H1 (cell line): ENCODE data around the gene RASAL1. TPM values are rescaled to one million over a fixed set of nuclear protein-coding genes. Genes with fewer than 3 reads are reported as not detected.
A peak's percentile ranks its signal among the peaks of the same experiment; 100 is the strongest.

Source experiments
- CTCF ChIA-PET: fragments of 300-600 bp; sonication (Branson Sonifier 250); formaldehyde crosslinking; loops from one replicate; lab custom pipeline; 2021; ENCODE audit not compliant: partially characterized antibody; lab: Charles Lee
- POLR2A ChIA-PET: fragments of 300-600 bp; sonication (Branson Sonifier 250); formaldehyde crosslinking; loops from one replicate; lab custom pipeline; 2021; ENCODE audit warnings: inconsistent platforms; ENCODE audit not compliant: partially characterized antibody; lab: Charles Lee
- DNase-seq, 2 experiments: peaks; one replicate each; pipeline versions ENCODE4 v3.0.0 to v3.0.0-alpha.2; 2010 to 2022; ENCODE audit warnings: low spot score in 2 of 2, low read depth in 1 of 2, mixed read lengths in 1 of 2
- FAIRE-seq: peaks from 2 replicates; lab custom pipeline; 2011; peaks lifted over from hg19 to GRCh38; lab: Jason Lieb, UNC
- H2AFZ ChIP-seq: 2 replicates; pipeline ENCODE4 v1.8.1; 2012; ENCODE audit warnings: low read length, inconsistent platforms
- H2AK5ac ChIP-seq: 2 replicates; pipeline ENCODE4 v1.6.1; 2013; ENCODE audit warnings: low read depth, low read length
- H2BK120ac ChIP-seq: replicated peaks from 2 replicates; pipeline ENCODE3; 2013; ENCODE audit warnings: low read depth, low read length, inconsistent platforms
- H2BK12ac ChIP-seq: 2 replicates; pipeline ENCODE4 v1.6.1; 2013; ENCODE audit warnings: low read depth, low read length
- H2BK15ac ChIP-seq: 2 replicates; pipeline ENCODE4 v1.6.1; 2013; ENCODE audit warnings: low read length
- H2BK20ac ChIP-seq: 2 replicates; pipeline ENCODE4 v1.6.1; 2013; ENCODE audit warnings: low read length
- H2BK5ac ChIP-seq: 2 replicates; pipeline ENCODE4 v1.6.1; 2013; ENCODE audit warnings: low read depth, low read length
- H3K14ac ChIP-seq: 2 replicates; pipeline ENCODE4 v1.6.1; 2013; ENCODE audit warnings: inconsistent platforms; ENCODE audit not compliant: insufficient read length
- H3K18ac ChIP-seq: 2 replicates; pipeline ENCODE4 v1.6.1; 2013; ENCODE audit warnings: low read length; ENCODE audit errors: extremely low read depth
- H3K23ac ChIP-seq: 2 replicates; pipeline ENCODE4 v1.6.1; 2013; ENCODE audit warnings: inconsistent platforms; ENCODE audit not compliant: insufficient read length
- H3K23me2 ChIP-seq: 2 replicates; pipeline ENCODE4 v1.6.1; 2013; ENCODE audit warnings: low read depth, low read length
- H3K27ac ChIP-seq: 2 replicates; pipeline ENCODE4 v1.6.1; 2011; ENCODE audit warnings: low read depth, low read length, inconsistent platforms
- H3K27me3 ChIP-seq, 4 experiments: replicated peaks in 1 of 4; 1 replicate in 1 of 4; 2 replicates in 3 of 4; pipeline versions ENCODE4 v1.6.1 to v1.8.1; 2011 to 2013; ENCODE audit warnings: low read length in 3 of 4, mild to moderate bottlenecking in 3 of 4, inconsistent platforms in 2 of 4, mixed read lengths in 2 of 4, moderate library complexity in 1 of 4; ENCODE audit not compliant: control insufficient read depth in 3 of 4, insufficient read depth in 3 of 4; ENCODE audit errors: extremely low read depth in 1 of 4
- H3K36me3 ChIP-seq, 4 experiments: 2 replicates each; pipeline versions ENCODE4 v1.6.1 to v1.8.1; 2011 to 2013; ENCODE audit warnings: mild to moderate bottlenecking in 4 of 4, low read length in 3 of 4, moderate library complexity in 2 of 4, control low read depth in 1 of 4, inconsistent platforms in 1 of 4; ENCODE audit not compliant: insufficient read depth in 4 of 4, control insufficient read depth in 2 of 4
- H3K4ac ChIP-seq: replicated peaks from 2 replicates; pipeline ENCODE3; 2013; ENCODE audit warnings: low read length, low read depth, mixed read lengths, inconsistent platforms; ENCODE audit not compliant: insufficient read length
- H3K4me1 ChIP-seq, 4 experiments: replicated peaks in 1 of 4; 1 replicate in 1 of 4; 2 replicates in 3 of 4; pipeline versions ENCODE4 v1.6.1 to v1.8.1; 2011 to 2013; ENCODE audit warnings: low read length in 3 of 4, inconsistent platforms in 2 of 4, mixed read lengths in 1 of 4; ENCODE audit not compliant: insufficient read depth in 4 of 4, control insufficient read depth in 3 of 4
- H3K4me2 ChIP-seq, 2 experiments: 2 replicates each; pipeline versions ENCODE4 v1.6.1 to v1.8.1; 2011 to 2013; ENCODE audit warnings: low read depth in 2 of 2, low read length in 2 of 2, control low read depth in 1 of 2, inconsistent platforms in 1 of 2, mild to moderate bottlenecking in 1 of 2; ENCODE audit not compliant: insufficient read depth in 1 of 2
- H3K4me3 ChIP-seq, 4 experiments: fragments of 200-600, 300-600 bp in 1 of 4; sonication (generic), shearing (Covaris generic), sonication (Bioruptor Twin) in 1 of 4; 2 replicates each; pipeline versions ENCODE4 v1.5.1 to v1.8.1; 2011 to 2016; ENCODE audit warnings: low read length in 4 of 4, low read depth in 3 of 4, control low read depth in 2 of 4, inconsistent platforms in 2 of 4, mild to moderate bottlenecking in 2 of 4, mixed read lengths in 1 of 4, moderate library complexity in 1 of 4; ENCODE audit not compliant: insufficient read depth in 2 of 4; ENCODE audit errors: extremely low read depth in 1 of 4
- H3K56ac ChIP-seq: replicated peaks from 2 replicates; pipeline ENCODE3; 2013; ENCODE audit warnings: low read depth, mild to moderate bottlenecking, mixed read lengths, low read length, inconsistent platforms; ENCODE audit not compliant: insufficient read length
- H3K79me1 ChIP-seq: 2 replicates; pipeline ENCODE4 v1.6.1; 2013; ENCODE audit warnings: low read depth, low read length, control low read depth
- H3K79me2 ChIP-seq, 2 experiments: 2 replicates each; pipeline versions ENCODE4 v1.6.1 to v1.8.1; 2012 to 2013; ENCODE audit warnings: low read length in 2 of 2, mild to moderate bottlenecking in 2 of 2, inconsistent platforms in 1 of 2; ENCODE audit not compliant: insufficient read depth in 2 of 2, control insufficient read depth in 1 of 2
- H3K9ac ChIP-seq, 4 experiments: replicated peaks in 1 of 4; 1 replicate in 1 of 4; 2 replicates in 3 of 4; pipeline versions ENCODE4 v1.6.1 to v1.8.1; 2011 to 2013; ENCODE audit warnings: low read depth in 3 of 4, low read length in 3 of 4, control low read depth in 2 of 4, mild to moderate bottlenecking in 2 of 4, moderate library complexity in 2 of 4, inconsistent platforms in 1 of 4; ENCODE audit errors: extremely low read depth in 1 of 4
- H3K9me3 ChIP-seq, 2 experiments: 2 replicates each; pipeline versions ENCODE4 v1.6.1 to v1.8.1; 2012 to 2013; ENCODE audit warnings: mild to moderate bottlenecking in 2 of 2, moderate library complexity in 2 of 2, control low read depth in 1 of 2, inconsistent platforms in 1 of 2, low read depth in 1 of 2, low read length in 1 of 2, mixed read lengths in 1 of 2; ENCODE audit not compliant: insufficient read depth in 2 of 2
- H4K20me1 ChIP-seq, 2 experiments: replicated peaks in 1 of 2; 2 replicates each; pipeline versions ENCODE3 to v1.8.1; 2011 to 2013; ENCODE audit warnings: inconsistent platforms in 2 of 2, low read length in 2 of 2, mild to moderate bottlenecking in 1 of 2; ENCODE audit not compliant: insufficient read depth in 2 of 2, control insufficient read depth in 1 of 2
- H4K5ac ChIP-seq: 2 replicates; pipeline ENCODE4 v1.6.1; 2013; ENCODE audit warnings: low read length, low read depth, mixed read lengths, inconsistent platforms; ENCODE audit not compliant: insufficient read length
- H4K8ac ChIP-seq: 2 replicates; pipeline ENCODE4 v1.8.0; 2013; ENCODE audit warnings: mild to moderate bottlenecking, moderate library complexity, low read length, inconsistent platforms; ENCODE audit not compliant: insufficient read depth; ENCODE audit errors: extremely low read depth
- H4K91ac ChIP-seq: replicated peaks from 2 replicates; pipeline ENCODE3; 2013; ENCODE audit warnings: low read length, mixed read lengths, inconsistent platforms; ENCODE audit not compliant: insufficient read length
- GABPA ChIP-seq: IDR thresholded peaks from 2 replicates; pipeline ENCODE4 v1.6.1; 2011; ENCODE audit warnings: mild to moderate bottlenecking, low read length, moderate library complexity, borderline replicate concordance; ENCODE audit not compliant: insufficient read depth
- HDAC2 ChIP-seq, 2 experiments: fragments of 300-600 bp in 1 of 2; sonication (generic) in 1 of 2; IDR thresholded peaks; 2 replicates each; pipeline ENCODE4 v1.6.1; 2011 to 2012; ENCODE audit warnings: low read depth in 2 of 2, low read length in 2 of 2, mild to moderate bottlenecking in 2 of 2, moderate library complexity in 2 of 2, borderline replicate concordance in 1 of 2, inconsistent platforms in 1 of 2
- KDM1A ChIP-seq: fragments of 200-600, 300-600 bp; sonication (generic); IDR thresholded peaks from 2 replicates; pipeline ENCODE4 v1.7.1; 2016; ENCODE audit warnings: mild to moderate bottlenecking, low read length, borderline replicate concordance
- RFX5 ChIP-seq: IDR thresholded peaks from 2 replicates; pipeline ENCODE4 v1.6.1; 2011; ENCODE audit warnings: low read depth, low read length, improper control_type of control experiment, borderline replicate concordance
- WGBS, 2 experiments: shearing (Covaris generic) in 1 of 2; methylation state at CpG; one replicate each; pipeline versions ENCODE4 v1.1.6 to v1.1.7; 2013 to 2015; ENCODE audit warnings: low lambda C conversion rate in 2 of 2, mixed read lengths in 2 of 2, inconsistent platforms in 1 of 2, low coverage in 1 of 2, missing lambda C conversion rate in 1 of 2; ENCODE audit not compliant: insufficient replicate concordance in 2 of 2, insufficient coverage in 1 of 2, insufficient read length in 1 of 2; ENCODE audit errors: extremely low coverage in 1 of 2, missing lambda C conversion rate in 1 of 2; 5-methylcytosine and 5-hydroxymethylcytosine counted together
- polyA plus RNA-seq, 7 experiments: library from polyadenylated mRNA; depleted of rRNA in 3 of 7; stranded (reverse) in 5 of 7; unstranded in 2 of 7; fragments of >200 nt in 5 of 7; fragments of 200-250 nt in 2 of 7; gene quantifications; 1 replicate in 5 of 7; 2 replicates in 1 of 7; 4 replicates in 1 of 7; pipeline versions ENCODE4 v1.2.1 to v1.2.3, GENCODE V29; 2011 to 2013; ENCODE audit warnings: missing spikeins in 2 of 7, mixed read lengths in 2 of 7
- total RNA-seq: library from RNA; stranded (reverse); fragmentation: NEBNext Ultra II Directional; extraction: Animal tissue kit (Norgen Biotek cat#: 25700); gene quantifications from 2 replicates; pipeline ENCODE4 v1.2.1, GENCODE V29; 2021
- TF ChIP-seq, protein P1 (sequence below): IDR thresholded peaks from 2 replicates; pipeline ENCODE4 v1.6.1; 2012; ENCODE audit warnings: inconsistent platforms

Gene RASAL1
- total and polyA plus RNA-seq, 2 of the 8 experiments (the other 6 are each of a cell fraction or from before 2014, with no cell fraction given), result 3.7 to 5.0 TPM

DNA sequence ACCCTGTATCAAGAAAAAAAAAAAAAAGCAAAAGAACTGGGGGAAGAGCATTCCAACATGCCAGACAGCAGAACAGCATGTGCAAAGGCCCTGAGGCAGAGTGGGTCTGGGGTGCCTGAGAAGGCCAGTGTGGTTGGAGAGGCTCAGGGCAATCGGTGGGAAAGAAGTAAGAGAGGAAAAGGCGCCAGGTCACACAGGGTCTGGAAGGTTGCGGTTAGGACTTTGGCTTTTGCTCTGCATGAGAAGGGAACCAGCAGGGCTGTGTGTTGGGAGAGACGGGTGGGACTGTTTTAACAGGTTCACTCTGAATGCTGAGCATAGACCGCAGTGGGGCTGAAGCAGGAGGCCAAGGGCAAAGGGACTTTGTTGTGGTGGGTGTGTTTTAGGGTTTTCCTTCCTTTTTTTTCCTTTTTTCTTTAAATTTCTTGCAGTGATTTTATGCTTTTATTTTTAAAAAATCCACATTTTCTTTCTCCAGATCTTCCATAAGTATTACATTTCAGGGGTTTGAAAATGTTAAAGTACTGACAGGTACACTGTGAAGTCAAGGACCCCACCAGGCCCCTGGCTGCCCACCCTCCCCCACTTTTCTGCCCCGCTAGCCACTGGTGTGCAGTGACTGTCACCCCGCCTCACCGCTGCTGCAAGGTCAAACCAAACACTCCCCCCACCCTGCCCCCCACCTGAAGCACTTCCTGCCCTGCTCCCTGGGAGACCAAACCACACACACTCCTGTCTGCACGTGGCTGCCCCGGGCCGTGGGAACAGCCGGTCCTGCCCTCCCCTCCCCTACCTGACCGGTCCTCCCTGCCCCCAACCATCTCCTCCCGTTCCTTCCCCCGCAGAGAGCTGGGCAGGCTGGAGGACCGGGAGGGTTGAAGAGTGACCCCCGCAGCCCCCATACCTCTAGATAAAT, 49.1 kb downstream of the RASAL1 start:
- TF ChIP-seq GABPA (no peak), HDAC2 (IDR thresholded peaks at IDR 0.05; ENCODE audit: borderline replicate concordance in 1 of 2, low read depth in 2 of 2, low read length in 2 of 2) (peak in 1 of 2 experiments; percentile 39; a peak in 1 of 4 replicates), KDM1A (peak; percentile 90), RFX5 (no peak)
- TF ChIP-seq, protein P1, sequence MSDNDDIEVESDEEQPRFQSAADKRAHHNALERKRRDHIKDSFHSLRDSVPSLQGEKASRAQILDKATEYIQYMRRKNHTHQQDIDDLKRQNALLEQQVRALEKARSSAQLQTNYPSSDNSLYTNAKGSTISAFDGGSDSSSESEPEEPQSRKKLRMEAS, result peak; percentile 46; the same call in 1 of the 2 replicates
- H3K27ac ChIP-seq, result no peak overlapping the region
- 0 out of 2 replicates have a peak overlapping the region, but pooled peaks have one; percentile 2 for H3K18ac ChIP-seq
- no peak overlapping the region for H2BK120ac ChIP-seq
- peak overlapping the region in 1 of 2 experiments; percentile 19; a peak in 1 of 4 replicates for H3K4me2 ChIP-seq
- FAIRE-seq, result no peak
- H3K14ac ChIP-seq, result no peak overlapping the region
- H4K8ac ChIP-seq, result no peak overlapping the region
- H2BK15ac ChIP-seq, result peak overlapping the region; percentile 55; the same call in 1 of the 2 replicates
- no peaks in the 10 kb centered on the region for H3K27me3 ChIP-seq
- no peaks in the 10 kb centered on the region for H3K79me2 ChIP-seq
- POLR2A ChIA-PET, result interaction anchor here (0.6 to 1.0 kb wide), 2 partner anchors 11 to 443 kb away, joined by 3 read pairs; no protein-coding TSS in a partner anchor
- H2BK20ac ChIP-seq, result no peak overlapping the region
- CTCF ChIA-PET, result interaction anchor here (1.1 to 1.2 kb wide), 2 partner anchors 10 to 38 kb away, joined by 3 to 5 read pairs; no protein-coding TSS in a partner anchor
- H2AK5ac ChIP-seq, result no peak overlapping the region
- H3K4me3 ChIP-seq, result no peak overlapping the region
- peak overlapping the region; percentile 12; the same call in 1 of the 2 replicates for H2BK12ac ChIP-seq
- no peak for DNase-seq
- H2AFZ ChIP-seq, result 0 out of 2 replicates have a peak overlapping the region, but pooled peaks have one; percentile 49
- no peaks in the 10 kb centered on the region; the same call in 1 of the 2 replicates for H3K23me2 ChIP-seq
- no peak overlapping the region for H3K23ac ChIP-seq
- H2BK5ac ChIP-seq, result no peak overlapping the region
- H3K56ac ChIP-seq, result no peak overlapping the region
- H4K91ac ChIP-seq, result peak overlapping the region; percentile 76
- WGBS, 2 experiments, result 67% methylated on average over 6 of the region's 17 CpGs; no CpG with 5 or more reads in 1 of the 2 experiments
- no peak overlapping the region for H4K5ac ChIP-seq
- H4K20me1 ChIP-seq, result peaks cover 0 to 2% of the 10 kb centered on the region in 2 experiments
- no peaks in the 10 kb centered on the region for H3K79me1 ChIP-seq
- no peak overlapping the region for H3K4ac ChIP-seq
- no peak overlapping the region for H3K9ac ChIP-seq
- H3K9me3 ChIP-seq, result no peaks in the 10 kb centered on the region
- no peaks in the 10 kb centered on the region for H3K36me3 ChIP-seq
- peaks cover 0 to 10% (median 7%) of the 10 kb centered on the region in 4 experiments; a peak in 5 of 7 replicates for H3K4me1 ChIP-seq
